Left lobe of liver (tissue), 2 donors: ENCODE results near the gene TAS2R50. TPM values are rescaled to one million over a fixed set of nuclear protein-coding genes. Genes with fewer than 3 reads are reported as not detected.

Source experiments
- ATAC-seq: fragments of 200-7000 bp; cut with Tn5 transposase; one replicate; pipeline ENCODE4 v1.9.1; 2020; ENCODE audit warnings: mild to moderate bottlenecking, moderate library complexity
- DNase-seq: peaks from one replicate; pipeline ENCODE4 v3.0.0-alpha.2; 2020; ENCODE audit warnings: low spot score
- total RNA-seq: library from RNA; stranded (reverse); gene quantifications from one replicate; pipeline ENCODE4 v1.2.1, GENCODE V29; 2021
- donor health status: DM: no; HTN: no; CAD: no; lungs with moderate emphysema.
- donor health status: DM: no; HTN: yes; CAD: no.

The TAS2R50 gene
- total RNA-seq, 1 donor from 2014 or later: 0.60 TPM

GRCh38 chr12:10956085-10956484 is 30.6 kb downstream of the TAS2R50 start:
- no peak for DNase-seq
- no peak for ATAC-seq

- ATAC-seq (peak; percentile 61), DNase-seq (no peak)
Measured at GRCh38 chr12:10952645-10953044, 34.1 kb downstream of the TAS2R50 start.

GRCh38 chr12:10943167-10943566 is 43.5 kb downstream of the TAS2R50 start:
- DNase-seq (no peak), ATAC-seq (no peak)

GRCh38 chr12:10941916-10942607 is 44.6 kb downstream of the TAS2R50 start:
- no peak for DNase-seq
- no peak for ATAC-seq

GRCh38 chr12:10941369-10941768 is 45.3 kb downstream of the TAS2R50 start:
- no peak for DNase-seq
- ATAC-seq: no peak

GRCh38 chr12:10940389-10940788 is 46.3 kb downstream of the TAS2R50 start:
- no peak for ATAC-seq

GRCh38 chr12:10939163-10939562 is 47.5 kb downstream of the TAS2R50 start, which contains the start of gene TAS2R14:
TSS of gene TAS2R14 (minus strand) at chr12:10939263. CDS start at chr12:10939207, 56 bp downstream.
- no peak for DNase-seq
- no peak for ATAC-seq

More at GRCh38 chr12:10940389-10940788, 46.3 kb downstream of the TAS2R50 start:
- DNase-seq: no peak

- no peak for DNase-seq
- ATAC-seq: no peak
Measured at GRCh38 chr12:10936506-10936905, 50.2 kb downstream of the TAS2R50 start.

Other genes starting within 250 kb of the TAS2R50 start
- not detected for gene TAS2R7, start 184.3 kb downstream of the TAS2R50 start, total RNA-seq
- not detected for gene TAS2R8, start 179.6 kb downstream of the TAS2R50 start, total RNA-seq
- not detected for gene TAS2R9, start 176.7 kb downstream of the TAS2R50 start, total RNA-seq
- gene TAS2R10, start 160.6 kb downstream of the TAS2R50 start, total RNA-seq: not detected
- 0.48 TPM for gene PRR4, start 137.4 kb downstream of the TAS2R50 start, total RNA-seq
- 3.9 TPM for gene PRH1, start 102.7 kb downstream of the TAS2R50 start, total RNA-seq
- gene TAS2R13, start 77.3 kb downstream of the TAS2R50 start, total RNA-seq: 0.35 TPM
- gene PRH2, start 57.7 kb downstream of the TAS2R50 start, total RNA-seq: not detected
- 0.73 TPM for gene TAS2R14, start 47.6 kb downstream of the TAS2R50 start, total RNA-seq
- gene TAS2R20, start 11.4 kb upstream of the TAS2R50 start, total RNA-seq: 0.45 TPM
- 0.78 TPM for gene TAS2R19, start 35.7 kb upstream of the TAS2R50 start, total RNA-seq
- gene TAS2R31, start 44.5 kb upstream of the TAS2R50 start, total RNA-seq: 1.0 TPM
- 0.38 TPM for gene TAS2R46, start 75.4 kb upstream of the TAS2R50 start, total RNA-seq
- gene TAS2R43, start 105.4 kb upstream of the TAS2R50 start, total RNA-seq: not detected
- 1.4 TPM for gene TAS2R30, start 147.7 kb upstream of the TAS2R50 start, total RNA-seq
- gene SMIM10L1, start 184.3 kb upstream of the TAS2R50 start, total RNA-seq: 6.4 TPM
- not detected for gene TAS2R42, start 200.0 kb upstream of the TAS2R50 start, total RNA-seq